Stimulated activated CD4-positive, alpha-beta T cell treated with anti-CD3 and anti-CD28 coated beads, Interleukin-1b, Interleukin-23, amount 100 ng/mL, for 4 hours (primary cell): ENCODE measurements around the gene MMP11.
"Not testable (repeated sequence)": the region's sequence is repeated elsewhere in the genome, so short reads cannot be mapped to it uniquely, and the experiment has no call there.

Source experiments
- DNase-seq, 2 donors: peaks; one replicate each; pipeline ENCODE4 v3.0.0-alpha.2; 2020; ENCODE audit warnings: low read depth in 2 of 2

MMP11 gene, protein sequence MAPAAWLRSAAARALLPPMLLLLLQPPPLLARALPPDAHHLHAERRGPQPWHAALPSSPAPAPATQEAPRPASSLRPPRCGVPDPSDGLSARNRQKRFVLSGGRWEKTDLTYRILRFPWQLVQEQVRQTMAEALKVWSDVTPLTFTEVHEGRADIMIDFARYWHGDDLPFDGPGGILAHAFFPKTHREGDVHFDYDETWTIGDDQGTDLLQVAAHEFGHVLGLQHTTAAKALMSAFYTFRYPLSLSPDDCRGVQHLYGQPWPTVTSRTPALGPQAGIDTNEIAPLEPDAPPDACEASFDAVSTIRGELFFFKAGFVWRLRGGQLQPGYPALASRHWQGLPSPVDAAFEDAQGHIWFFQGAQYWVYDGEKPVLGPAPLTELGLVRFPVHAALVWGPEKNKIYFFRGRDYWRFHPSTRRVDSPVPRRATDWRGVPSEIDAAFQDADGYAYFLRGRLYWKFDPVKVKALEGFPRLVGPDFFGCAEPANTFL

DNA sequence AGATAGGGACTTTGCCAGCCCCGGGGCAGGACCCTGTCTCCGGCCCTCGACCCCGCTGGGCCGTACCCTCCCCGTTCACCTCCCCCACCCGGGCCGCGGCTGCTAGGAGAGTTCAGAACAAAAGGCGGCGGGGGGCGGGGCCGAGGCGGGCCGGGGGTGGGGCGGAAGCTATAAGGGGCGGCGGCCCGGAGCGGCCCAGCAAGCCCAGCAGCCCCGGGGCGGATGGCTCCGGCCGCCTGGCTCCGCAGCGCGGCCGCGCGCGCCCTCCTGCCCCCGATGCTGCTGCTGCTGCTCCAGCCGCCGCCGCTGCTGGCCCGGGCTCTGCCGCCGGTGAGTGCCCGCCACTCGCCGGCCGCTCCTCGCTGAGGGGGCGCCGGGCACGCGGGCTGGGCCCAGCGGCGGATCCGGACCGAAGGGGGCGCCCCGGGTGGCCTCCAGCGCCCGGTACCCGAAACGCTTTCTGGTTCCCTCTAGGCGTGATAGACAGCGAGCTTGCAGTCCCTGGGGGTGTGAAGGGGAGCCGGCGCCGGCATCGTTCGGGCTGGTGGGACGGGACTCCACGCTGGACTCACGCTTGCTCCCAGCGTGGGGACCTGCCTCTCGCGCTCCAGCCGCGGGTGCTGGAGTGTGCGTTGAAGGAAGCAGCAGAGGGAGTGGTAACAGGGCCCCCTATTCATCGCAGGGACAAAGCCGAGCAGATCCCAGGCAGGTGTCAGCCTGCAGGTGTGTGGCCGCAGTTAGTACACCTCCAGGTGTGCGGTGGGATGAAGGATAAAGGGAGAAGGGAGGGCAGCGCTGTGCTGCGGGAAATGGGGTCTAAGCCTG is at the start of gene MMP11:
MMP11 (plus strand) TSS at position 201 of the 825 bp plus-strand sequence; CDS start at position 223, 22 bp downstream.
- peak; percentile 44 to 57 for DNase-seq

DNA sequence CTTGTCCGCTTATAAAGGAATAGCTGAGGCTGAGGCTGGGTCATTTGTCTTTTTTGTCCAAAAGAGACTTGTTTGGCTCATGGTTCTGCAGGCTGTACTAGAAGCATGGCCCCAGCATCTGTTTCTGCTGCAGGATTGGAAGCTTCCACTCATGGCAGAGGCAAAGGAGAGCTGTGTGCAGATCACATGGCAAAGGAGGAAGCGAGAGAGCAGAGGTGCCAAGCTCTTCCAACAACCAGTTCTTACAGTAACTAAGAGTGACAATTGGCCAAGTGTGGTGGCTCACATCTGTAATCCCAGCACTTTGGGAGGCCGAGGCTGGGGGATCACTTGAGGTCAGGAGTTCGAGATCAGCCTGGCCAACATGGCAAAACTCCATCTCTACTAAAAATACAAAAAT is 44.5 kb upstream of the MMP11 start:
- DNase-seq: not testable (repeated sequence)

GRCh38 chr22:23737696-23738095 is 35.0 kb upstream of the MMP11 start:
- DNase-seq: no peak

GRCh38 chr22:23742505-23743264 is 30.0 kb upstream of the MMP11 start:
- DNase-seq: no peak

- DNase-seq: no peak
Measured at GRCh38 chr22:23743303-23743705, 29.3 kb upstream of the MMP11 start.

GRCh38 chr22:23744001-23744400 is 28.6 kb upstream of the MMP11 start:
- no peak for DNase-seq

GRCh38 chr22:23744485-23744884 is 28.2 kb upstream of the MMP11 start:
- no peak for DNase-seq

DNA sequence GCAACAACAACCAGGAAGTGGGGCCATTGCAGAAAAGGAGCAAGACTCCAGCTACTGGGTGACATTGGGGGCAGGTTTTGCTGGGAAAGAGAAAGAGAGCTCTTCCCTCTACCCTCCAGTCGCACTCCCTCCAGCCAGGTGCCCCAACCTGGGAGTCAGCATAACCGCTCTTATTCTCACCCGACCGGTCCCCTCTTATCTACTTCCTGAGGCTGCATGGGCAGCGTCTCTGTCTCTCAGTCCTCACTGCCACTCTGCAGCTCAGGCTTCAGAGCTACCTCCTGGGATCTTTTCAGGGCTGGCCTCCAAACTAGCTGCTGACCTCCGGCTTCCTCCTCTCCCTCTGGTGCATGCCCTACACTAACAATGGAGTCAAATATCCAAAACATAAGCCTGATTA is 26.9 kb upstream of the MMP11 start:
- DNase-seq: no peak

GRCh38 chr22:23749841-23750301 is 22.8 kb upstream of the MMP11 start:
- DNase-seq: no peak

GRCh38 chr22:23750367-23750713 is 22.3 kb upstream of the MMP11 start:
- no peak for DNase-seq

DNA sequence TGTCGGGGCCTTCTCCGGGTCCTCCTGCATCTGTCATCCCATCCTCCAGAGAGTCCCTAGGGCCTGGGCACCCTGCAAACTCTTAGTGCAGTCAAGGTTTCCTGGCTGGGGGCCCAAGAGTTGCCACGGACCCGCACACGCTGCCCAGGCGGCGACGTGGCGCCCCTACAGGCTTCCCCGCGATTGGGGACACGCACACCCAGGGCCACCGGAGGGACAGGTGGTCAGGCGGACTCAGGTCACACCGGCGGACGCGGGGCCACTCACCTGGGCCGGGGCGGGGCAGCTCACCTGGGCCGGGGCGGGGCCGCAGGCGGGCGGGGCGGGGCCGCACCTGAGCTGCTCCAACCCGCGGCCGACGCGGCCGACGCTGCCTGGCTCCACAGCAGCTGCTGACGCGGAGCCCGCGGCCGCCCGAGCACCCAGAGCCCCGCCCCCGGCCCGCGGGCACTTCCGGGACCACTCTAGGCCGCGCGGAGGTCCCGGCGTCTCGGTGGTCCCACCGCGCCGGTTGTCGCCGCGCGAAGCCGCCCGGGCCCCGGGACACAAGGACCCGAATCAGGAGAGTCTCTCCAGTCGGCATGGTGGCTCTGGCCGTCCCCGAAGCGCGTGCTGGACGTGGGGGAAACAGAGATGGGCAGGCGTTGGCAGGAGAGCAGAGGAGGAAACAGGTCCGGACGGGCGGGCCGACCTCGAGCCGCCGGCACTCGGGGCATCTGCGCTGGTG is 21.8 kb upstream of the MMP11 start, which contains the start of gene ZNF70:
ZNF70 (minus strand) TSS at position 399 of the 727 bp plus-strand sequence. CDS start 5,972 bp downstream, outside the sequence.
- peak; percentile 75 to 82 for DNase-seq

DNA sequence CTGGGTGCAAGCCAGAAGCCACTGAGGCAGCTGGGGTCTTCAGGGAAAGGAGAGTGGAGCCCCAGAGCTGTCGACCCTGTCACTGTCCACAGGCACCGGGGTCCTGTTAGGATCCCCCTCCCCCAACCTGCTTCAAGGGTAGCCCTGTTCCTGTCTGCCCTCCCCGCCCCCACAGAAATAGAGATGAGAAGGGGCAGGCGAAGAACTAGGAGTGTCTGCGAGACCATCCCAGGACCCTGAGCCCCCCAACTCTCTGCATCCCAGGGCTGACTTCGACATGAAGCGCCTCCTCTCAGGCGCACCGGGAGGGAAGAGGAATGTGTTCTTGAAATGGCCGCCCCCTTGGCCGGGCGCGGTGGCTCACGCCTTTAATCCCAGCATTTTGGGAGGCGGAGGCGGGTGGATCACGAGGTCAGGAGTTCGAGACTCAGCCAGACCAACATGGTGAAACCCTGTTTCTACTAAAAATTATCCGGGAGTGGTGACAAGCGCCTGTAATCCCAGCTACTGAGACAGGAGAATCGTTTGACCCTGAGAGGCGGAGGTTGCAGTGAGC is 21.1 kb upstream of the MMP11 start:
- DNase-seq: no peak

- no peak for DNase-seq
Measured at GRCh38 chr22:23752090-23752691, 20.5 kb upstream of the MMP11 start.

DNA sequence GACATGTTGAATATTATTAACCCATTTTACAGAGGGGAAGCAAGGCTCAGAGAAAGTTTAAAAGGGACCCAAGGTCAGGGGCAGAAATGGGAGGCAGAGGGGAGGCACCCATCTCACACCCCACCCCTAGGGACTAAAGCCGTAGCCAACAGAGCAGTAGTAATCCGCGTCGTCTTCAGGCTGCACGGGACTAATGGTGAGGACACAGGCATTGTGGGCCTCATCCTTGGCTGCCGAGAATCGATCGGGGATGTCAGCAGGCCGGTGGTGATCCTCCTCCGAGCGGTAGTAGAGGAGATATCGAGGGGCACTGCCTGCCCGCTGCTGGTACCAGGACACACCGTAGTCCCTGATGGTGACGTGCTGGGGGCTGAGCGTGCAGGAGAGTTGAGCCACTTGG is 19.9 kb upstream of the MMP11 start:
- DNase-seq: no peak

DNA sequence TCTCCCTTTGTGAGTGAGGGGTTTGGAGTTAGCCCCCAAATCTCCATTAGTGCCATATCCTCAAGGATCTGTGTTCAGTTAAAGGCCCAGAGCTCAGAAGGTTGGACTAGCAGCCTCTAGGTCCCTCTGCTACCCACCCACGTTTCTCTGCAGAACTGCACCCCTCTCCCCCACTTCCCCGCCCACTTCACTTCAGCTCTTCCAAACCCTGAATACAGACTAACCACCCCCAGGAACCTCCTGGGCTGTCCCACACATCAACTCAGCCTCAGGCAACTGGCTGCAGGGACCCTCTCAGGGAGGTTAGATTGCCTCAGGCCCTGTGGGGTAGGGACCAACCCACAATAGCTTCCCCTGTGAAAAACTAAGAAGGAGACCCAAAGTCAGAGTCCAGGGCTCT is 19.3 kb upstream of the MMP11 start:
- no peak for DNase-seq

DNA sequence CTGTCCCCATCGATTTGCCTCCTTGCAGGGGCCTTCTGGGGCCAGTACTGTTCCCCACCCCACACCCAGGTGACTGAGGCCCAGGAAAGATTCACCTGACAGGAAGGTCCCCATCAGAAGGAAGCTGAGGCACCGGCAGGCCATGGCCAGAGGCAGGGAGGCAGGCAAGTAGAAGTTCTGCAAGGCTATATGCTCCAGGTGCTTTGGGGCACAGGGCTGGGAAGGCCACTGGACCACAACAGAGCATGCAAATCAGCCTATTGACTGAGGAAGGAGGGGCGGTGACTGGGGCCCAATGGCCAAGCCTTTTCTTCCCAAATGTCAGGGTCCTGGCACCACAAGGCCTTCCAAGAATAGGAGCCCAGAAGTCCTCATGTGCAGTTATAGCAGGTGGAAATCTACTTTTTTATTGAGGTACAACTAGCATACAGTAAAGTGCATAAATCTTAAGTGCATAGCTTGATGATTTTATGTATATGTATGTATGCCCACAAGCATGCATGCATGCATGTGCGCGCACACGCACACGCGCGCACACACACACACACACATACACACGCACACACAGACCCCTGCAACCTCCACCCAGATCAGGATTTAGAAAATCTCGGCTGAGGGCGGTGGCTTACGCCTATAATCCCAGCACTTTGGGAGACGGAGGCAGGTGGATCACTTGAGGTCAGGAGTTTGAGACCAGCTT is 18.3 kb upstream of the MMP11 start, which contains the start of gene VPREB3:
VPREB3 (minus strand) TSS at position 206 of the 700 bp plus-strand sequence; CDS start at position 144, 62 bp downstream.
- DNase-seq: no peak

GRCh38 chr22:23754980-23755636 is 17.5 kb upstream of the MMP11 start:
- DNase-seq: no peak

DNA sequence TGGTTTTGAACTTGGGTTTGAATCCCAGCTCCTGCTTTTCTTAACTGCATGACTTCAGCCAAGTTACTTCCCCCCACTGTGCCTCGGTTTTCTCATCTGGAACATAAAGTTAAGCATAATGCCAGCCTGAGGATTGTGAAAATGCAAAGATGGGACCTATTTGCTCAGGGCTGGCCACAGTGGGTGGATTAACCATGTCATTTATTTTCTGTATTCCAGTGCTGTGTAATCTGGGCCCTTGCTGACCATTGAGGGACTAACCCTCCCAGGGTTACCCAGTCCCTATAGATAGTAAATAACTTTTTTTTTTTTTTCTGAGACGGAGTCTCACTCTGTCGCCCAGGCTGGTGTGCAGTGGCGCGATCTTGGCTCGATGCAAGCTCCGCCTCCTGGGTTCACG is 16.9 kb upstream of the MMP11 start:
- no peak for DNase-seq

- no peak for DNase-seq
Measured at GRCh38 chr22:23756891-23757290, 15.8 kb upstream of the MMP11 start.
